PFSK-1 (cell line): ENCODE measurements around the gene NKAIN2.

ENCODE experiments used
- FOXP2 ChIP-seq: optimal IDR thresholded peaks from 2 replicates; pipeline ENCODE3; 2011; ENCODE audit warnings: borderline replicate concordance, control low read depth, inconsistent platforms; ENCODE audit not compliant: insufficient read depth; ENCODE audit errors: extremely low read length, extremely low read depth
- POLR2AphosphoS5 ChIP-seq: IDR thresholded peaks from 2 replicates; pipeline ENCODE4 v1.6.1; 2012; ENCODE audit warnings: low read depth, mild to moderate bottlenecking, control low read depth, low read length, moderate library complexity
- SIN3A ChIP-seq: IDR thresholded peaks from 2 replicates; pipeline ENCODE4 v1.6.1; 2012; ENCODE audit warnings: mild to moderate bottlenecking, low read length, moderate library complexity, borderline replicate concordance; ENCODE audit not compliant: insufficient read depth
- TAF1 ChIP-seq: IDR thresholded peaks from 2 replicates; pipeline ENCODE4 v1.6.1; 2012; ENCODE audit warnings: low read length, control low read depth, borderline replicate concordance; ENCODE audit not compliant: insufficient read depth
- TF ChIP-seq, protein P1 (sequence below), 2 experiments: IDR thresholded peaks; 2 replicates each; pipeline versions ENCODE4 v1.6.1 to v1.8.0; 2011 to 2012; ENCODE audit warnings: low read depth in 2 of 2, low read length in 2 of 2, control low read depth in 1 of 2, inconsistent platforms in 1 of 2, mild to moderate bottlenecking in 1 of 2, moderate library complexity in 1 of 2; ENCODE audit not compliant: insufficient read depth in 1 of 2

Gene NKAIN2

GRCh38 chr6:124535746-124536145, 732.1 kb downstream of the NKAIN2 start:
- TF ChIP-seq, protein P1, sequence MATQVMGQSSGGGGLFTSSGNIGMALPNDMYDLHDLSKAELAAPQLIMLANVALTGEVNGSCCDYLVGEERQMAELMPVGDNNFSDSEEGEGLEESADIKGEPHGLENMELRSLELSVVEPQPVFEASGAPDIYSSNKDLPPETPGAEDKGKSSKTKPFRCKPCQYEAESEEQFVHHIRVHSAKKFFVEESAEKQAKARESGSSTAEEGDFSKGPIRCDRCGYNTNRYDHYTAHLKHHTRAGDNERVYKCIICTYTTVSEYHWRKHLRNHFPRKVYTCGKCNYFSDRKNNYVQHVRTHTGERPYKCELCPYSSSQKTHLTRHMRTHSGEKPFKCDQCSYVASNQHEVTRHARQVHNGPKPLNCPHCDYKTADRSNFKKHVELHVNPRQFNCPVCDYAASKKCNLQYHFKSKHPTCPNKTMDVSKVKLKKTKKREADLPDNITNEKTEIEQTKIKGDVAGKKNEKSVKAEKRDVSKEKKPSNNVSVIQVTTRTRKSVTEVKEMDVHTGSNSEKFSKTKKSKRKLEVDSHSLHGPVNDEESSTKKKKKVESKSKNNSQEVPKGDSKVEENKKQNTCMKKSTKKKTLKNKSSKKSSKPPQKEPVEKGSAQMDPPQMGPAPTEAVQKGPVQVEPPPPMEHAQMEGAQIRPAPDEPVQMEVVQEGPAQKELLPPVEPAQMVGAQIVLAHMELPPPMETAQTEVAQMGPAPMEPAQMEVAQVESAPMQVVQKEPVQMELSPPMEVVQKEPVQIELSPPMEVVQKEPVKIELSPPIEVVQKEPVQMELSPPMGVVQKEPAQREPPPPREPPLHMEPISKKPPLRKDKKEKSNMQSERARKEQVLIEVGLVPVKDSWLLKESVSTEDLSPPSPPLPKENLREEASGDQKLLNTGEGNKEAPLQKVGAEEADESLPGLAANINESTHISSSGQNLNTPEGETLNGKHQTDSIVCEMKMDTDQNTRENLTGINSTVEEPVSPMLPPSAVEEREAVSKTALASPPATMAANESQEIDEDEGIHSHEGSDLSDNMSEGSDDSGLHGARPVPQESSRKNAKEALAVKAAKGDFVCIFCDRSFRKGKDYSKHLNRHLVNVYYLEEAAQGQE (IDR thresholded peaks at IDR 0.05; ENCODE audit: insufficient read depth in 1 of 2, low read depth in 2 of 2, low read length in 2 of 2) = 0 out of 4 replicates have a peak, but pooled peaks of 1 of the 2 experiments have one; percentile 29
- TF ChIP-seq FOXP2 (peak; percentile 69), SIN3A (no peak)

- no peak for TF ChIP-seq SIN3A
- TF ChIP-seq TAF1 = no peak
- no peak for TF ChIP-seq FOXP2
- TF ChIP-seq, protein P1 (IDR thresholded peaks at IDR 0.05; ENCODE audit: insufficient read depth in 1 of 2, low read depth in 2 of 2, low read length in 2 of 2) = no peak
- no peak for TF ChIP-seq POLR2AphosphoS5
These were observed 732.6 kb downstream of the NKAIN2 start for GRCh38 chr6:124536157-124536841.

GRCh38 chr6:124536842-124537191, 733.2 kb downstream of the NKAIN2 start:
- TF ChIP-seq, protein P1 (IDR thresholded peaks at IDR 0.05; ENCODE audit: insufficient read depth in 1 of 2, low read depth in 2 of 2, low read length in 2 of 2) = no peak
- peak; percentile 48; the same call in 1 of the 2 replicates for TF ChIP-seq SIN3A

DNA sequence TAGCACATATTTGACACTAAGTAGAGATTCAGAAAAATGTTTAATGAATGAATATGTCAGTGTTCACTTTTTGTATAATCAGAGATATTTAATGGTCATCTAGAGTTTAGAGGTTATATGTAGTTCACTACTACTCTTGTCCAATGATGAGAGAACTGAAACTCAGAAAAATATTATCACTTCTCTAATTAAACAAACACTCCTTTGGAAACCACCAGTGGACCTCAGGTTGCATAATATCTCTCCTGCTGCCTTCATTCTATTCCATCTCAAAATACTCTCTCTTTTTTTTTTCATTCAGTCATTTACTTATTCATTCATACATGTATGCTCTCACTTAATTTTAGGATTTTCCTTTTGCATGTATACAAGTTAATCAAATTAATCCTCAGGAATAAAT, 735.4 kb downstream of the NKAIN2 start:
- TF ChIP-seq FOXP2 (no peak), TAF1 (no peak), POLR2AphosphoS5 (no peak), SIN3A (no peak)
- TF ChIP-seq, protein P1 (IDR thresholded peaks at IDR 0.05; ENCODE audit: insufficient read depth in 1 of 2, low read depth in 2 of 2, low read length in 2 of 2) = no peak

GRCh38 chr6:124541573-124541972, 737.9 kb downstream of the NKAIN2 start:
- TF ChIP-seq POLR2AphosphoS5 = no peak
- TF ChIP-seq, protein P1 (IDR thresholded peaks at IDR 0.05; ENCODE audit: insufficient read depth in 1 of 2, low read depth in 2 of 2, low read length in 2 of 2) = no peak
- TF ChIP-seq FOXP2 = no peak
- TF ChIP-seq SIN3A = no peak
- no peak for TF ChIP-seq TAF1
